ENCODE results near the gene RPUSD2. TPM values are rescaled to one million over a fixed set of nuclear protein-coding genes. Genes with fewer than 3 reads are reported as not detected.

RPUSD2 gene
- total RNA-seq, 1 experiment from 2014 or later: 17.5 TPM

DNA sequence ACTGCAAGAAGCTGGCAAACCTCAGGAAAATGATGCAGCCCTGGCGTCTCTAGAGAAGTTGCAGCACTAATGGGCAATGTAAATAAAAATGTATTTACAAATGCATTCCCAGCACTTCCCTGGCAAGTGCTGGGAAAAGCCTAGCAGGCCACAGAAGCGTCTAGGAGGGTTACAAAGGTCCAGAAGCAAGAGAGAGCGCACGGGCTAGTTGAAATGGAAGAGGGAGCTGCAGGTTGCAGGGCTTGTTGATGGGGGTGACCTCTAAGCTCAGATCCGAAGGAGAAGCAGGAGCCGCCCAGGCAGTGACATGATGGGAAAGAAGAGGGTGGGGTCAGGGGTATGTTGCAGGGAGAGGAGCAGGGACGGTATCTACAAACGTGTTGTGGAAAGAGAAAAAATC, 22.3 kb downstream of the RPUSD2 start:
- BruUV-seq (replicated peaks): no TSS peak
- no peaks in the 10 kb centered on the region for H3K9me3 ChIP-seq (ENCODE audit: control insufficient read depth, insufficient read depth, low read depth, low read length)
- intact Hi-C loops (cut with micrococcal nuclease; ENCODE audit: unreplicated experiment) (no loop called here), in situ Hi-C loops (cut with HindIII; ENCODE audit: low pct_unique_long_range_greater_than_20kb, low sequenced_read_pairs) (no loop called here)
- no peaks in the 10 kb centered on the region for H3K27me3 ChIP-seq (ENCODE audit: control insufficient read depth, insufficient read depth, low read length)
- no peak overlapping the region; the same call in 1 of the 2 replicates for H3K27ac ChIP-seq (ENCODE audit: low read length)
- no peak for ATAC-seq
- H3K36me3 ChIP-seq (ENCODE audit: control insufficient read depth, insufficient read depth, low read length): peaks cover 3% of the 10 kb centered on the region; the same call in 1 of the 2 replicates
- peaks cover 23% of the 10 kb centered on the region for H3K4me1 ChIP-seq (ENCODE audit: control insufficient read depth, insufficient read depth, low read length)
- POLR2A ChIA-PET: no interaction called here
- CTCF ChIA-PET: interaction anchor here (0.5 to 0.7 kb wide), 2 partner anchors 39 to 46 kb away, joined by 3 read pairs; no protein-coding TSS in a partner anchor
- H3K4me3 ChIP-seq (ENCODE audit: low read depth in 2 of 2, low read length in 2 of 2): peak overlapping the region in 1 of 2 experiments; percentile 80; a peak in 2 of 4 replicates
- TF ChIP-seq POLR2AphosphoS5 (IDR thresholded peaks at IDR 0.05; ENCODE audit: low read depth, low read length) (no peak), SIN3A (IDR thresholded peaks at IDR 0.05; ENCODE audit: borderline replicate concordance, insufficient read depth, low read depth, low read length) (no peak), TCF7L2 (IDR thresholded peaks at IDR 0.05; ENCODE audit: low read depth, low read length) (no peak)
- TF ChIP-seq, protein P1, sequence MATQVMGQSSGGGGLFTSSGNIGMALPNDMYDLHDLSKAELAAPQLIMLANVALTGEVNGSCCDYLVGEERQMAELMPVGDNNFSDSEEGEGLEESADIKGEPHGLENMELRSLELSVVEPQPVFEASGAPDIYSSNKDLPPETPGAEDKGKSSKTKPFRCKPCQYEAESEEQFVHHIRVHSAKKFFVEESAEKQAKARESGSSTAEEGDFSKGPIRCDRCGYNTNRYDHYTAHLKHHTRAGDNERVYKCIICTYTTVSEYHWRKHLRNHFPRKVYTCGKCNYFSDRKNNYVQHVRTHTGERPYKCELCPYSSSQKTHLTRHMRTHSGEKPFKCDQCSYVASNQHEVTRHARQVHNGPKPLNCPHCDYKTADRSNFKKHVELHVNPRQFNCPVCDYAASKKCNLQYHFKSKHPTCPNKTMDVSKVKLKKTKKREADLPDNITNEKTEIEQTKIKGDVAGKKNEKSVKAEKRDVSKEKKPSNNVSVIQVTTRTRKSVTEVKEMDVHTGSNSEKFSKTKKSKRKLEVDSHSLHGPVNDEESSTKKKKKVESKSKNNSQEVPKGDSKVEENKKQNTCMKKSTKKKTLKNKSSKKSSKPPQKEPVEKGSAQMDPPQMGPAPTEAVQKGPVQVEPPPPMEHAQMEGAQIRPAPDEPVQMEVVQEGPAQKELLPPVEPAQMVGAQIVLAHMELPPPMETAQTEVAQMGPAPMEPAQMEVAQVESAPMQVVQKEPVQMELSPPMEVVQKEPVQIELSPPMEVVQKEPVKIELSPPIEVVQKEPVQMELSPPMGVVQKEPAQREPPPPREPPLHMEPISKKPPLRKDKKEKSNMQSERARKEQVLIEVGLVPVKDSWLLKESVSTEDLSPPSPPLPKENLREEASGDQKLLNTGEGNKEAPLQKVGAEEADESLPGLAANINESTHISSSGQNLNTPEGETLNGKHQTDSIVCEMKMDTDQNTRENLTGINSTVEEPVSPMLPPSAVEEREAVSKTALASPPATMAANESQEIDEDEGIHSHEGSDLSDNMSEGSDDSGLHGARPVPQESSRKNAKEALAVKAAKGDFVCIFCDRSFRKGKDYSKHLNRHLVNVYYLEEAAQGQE (IDR thresholded peaks at IDR 0.05; ENCODE audit: insufficient read depth in 1 of 2, low read depth in 2 of 2, low read length in 1 of 2): no peak
- TF ChIP-seq, protein P2, sequence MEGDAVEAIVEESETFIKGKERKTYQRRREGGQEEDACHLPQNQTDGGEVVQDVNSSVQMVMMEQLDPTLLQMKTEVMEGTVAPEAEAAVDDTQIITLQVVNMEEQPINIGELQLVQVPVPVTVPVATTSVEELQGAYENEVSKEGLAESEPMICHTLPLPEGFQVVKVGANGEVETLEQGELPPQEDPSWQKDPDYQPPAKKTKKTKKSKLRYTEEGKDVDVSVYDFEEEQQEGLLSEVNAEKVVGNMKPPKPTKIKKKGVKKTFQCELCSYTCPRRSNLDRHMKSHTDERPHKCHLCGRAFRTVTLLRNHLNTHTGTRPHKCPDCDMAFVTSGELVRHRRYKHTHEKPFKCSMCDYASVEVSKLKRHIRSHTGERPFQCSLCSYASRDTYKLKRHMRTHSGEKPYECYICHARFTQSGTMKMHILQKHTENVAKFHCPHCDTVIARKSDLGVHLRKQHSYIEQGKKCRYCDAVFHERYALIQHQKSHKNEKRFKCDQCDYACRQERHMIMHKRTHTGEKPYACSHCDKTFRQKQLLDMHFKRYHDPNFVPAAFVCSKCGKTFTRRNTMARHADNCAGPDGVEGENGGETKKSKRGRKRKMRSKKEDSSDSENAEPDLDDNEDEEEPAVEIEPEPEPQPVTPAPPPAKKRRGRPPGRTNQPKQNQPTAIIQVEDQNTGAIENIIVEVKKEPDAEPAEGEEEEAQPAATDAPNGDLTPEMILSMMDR (IDR thresholded peaks at IDR 0.05): no peak
- DNase-seq (ENCODE audit: low read depth, low spot score): no peak

DNA sequence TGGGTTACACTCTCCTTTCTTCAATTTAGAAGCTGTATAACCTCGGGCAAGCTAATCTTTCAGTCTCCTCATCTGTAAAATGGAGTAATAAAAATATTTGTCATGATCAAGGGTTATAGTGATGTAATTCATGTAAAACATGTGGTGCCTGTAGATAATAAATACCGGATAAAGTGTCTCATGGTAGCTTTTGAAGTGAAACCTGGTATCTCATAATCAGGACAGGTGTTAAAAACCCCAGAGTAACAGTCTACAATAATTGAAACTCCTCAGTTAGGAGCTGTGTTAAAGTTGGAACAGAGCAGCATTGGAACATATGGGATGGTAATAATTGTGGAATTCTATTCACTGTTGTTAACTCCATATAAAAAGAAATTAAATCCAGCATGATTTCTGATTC, 24.1 kb downstream of the RPUSD2 start:
- H3K4me3 ChIP-seq (ENCODE audit: low read depth in 2 of 2, low read length in 2 of 2): no peak overlapping the region
- no peak for DNase-seq (ENCODE audit: low read depth, low spot score)
- H3K27me3 ChIP-seq (ENCODE audit: control insufficient read depth, insufficient read depth, low read length): no peaks in the 10 kb centered on the region
- ChIA-PET CTCF (no interaction called here), POLR2A (no interaction called here)
- no peak for ATAC-seq
- in situ Hi-C loops (cut with HindIII; ENCODE audit: low pct_unique_long_range_greater_than_20kb, low sequenced_read_pairs): no loop called here
- no peaks in the 10 kb centered on the region for H3K9me3 ChIP-seq (ENCODE audit: control insufficient read depth, insufficient read depth, low read depth, low read length)
- intact Hi-C loops (cut with micrococcal nuclease; ENCODE audit: unreplicated experiment): no loop called here
- peaks cover 28% of the 10 kb centered on the region for H3K4me1 ChIP-seq (ENCODE audit: control insufficient read depth, insufficient read depth, low read length)
- no TSS peak for BruUV-seq (replicated peaks)
- no peak overlapping the region for H3K27ac ChIP-seq (ENCODE audit: low read length)
- H3K36me3 ChIP-seq (ENCODE audit: control insufficient read depth, insufficient read depth, low read length): peaks cover 3% of the 10 kb centered on the region; the same call in 1 of the 2 replicates
- TF ChIP-seq, protein P1 (IDR thresholded peaks at IDR 0.05; ENCODE audit: insufficient read depth in 1 of 2, low read depth in 2 of 2, low read length in 1 of 2): no peak
- TF ChIP-seq TCF7L2 (IDR thresholded peaks at IDR 0.05; ENCODE audit: low read depth, low read length) (no peak), SIN3A (IDR thresholded peaks at IDR 0.05; ENCODE audit: borderline replicate concordance, insufficient read depth, low read depth, low read length) (no peak), POLR2AphosphoS5 (IDR thresholded peaks at IDR 0.05; ENCODE audit: low read depth, low read length) (no peak)
- TF ChIP-seq, protein P2 (IDR thresholded peaks at IDR 0.05): no peak
